Panc1 (cell line): Measurements from ENCODE around the gene ZNF333. TPM values are rescaled to one million over a fixed set of nuclear protein-coding genes. Genes with fewer than 3 reads are reported as not detected.

ENCODE experiments used
- ATAC-seq: fragments of 200-7000 bp; cut with Tn5 transposase; 2 replicates; pipeline ENCODE4 v1.9.1; 2020; ENCODE audit warnings: mild to moderate bottlenecking, moderate library complexity
- BruUV-seq: library from RNA; stranded (reverse); fragments of 400-500 nt; replicated peaks from 2 replicates; lab custom pipeline; 2021; lab: Mats Ljungman, UMichigan
- CTCF ChIA-PET: fragments of 300-600 bp; sonication (Branson Sonifier 250); formaldehyde crosslinking; loops from one replicate; lab custom pipeline; 2022; ENCODE audit warnings: antibody characterized with exemption; lab: Charles Lee
- POLR2A ChIA-PET: fragments of 300-600 bp; sonication (Branson Sonifier 250); formaldehyde crosslinking; loops from one replicate; lab custom pipeline; 2022; ENCODE audit warnings: antibody characterized with exemption; lab: Charles Lee
- DNase-seq: peaks from one replicate; pipeline ENCODE4 v3.0.0-alpha.2; 2010; ENCODE audit warnings: low read depth, low spot score
- H3K27ac ChIP-seq: 2 replicates; pipeline ENCODE4 v1.5.1; 2011; ENCODE audit warnings: mild to moderate bottlenecking, low read length, inconsistent platforms
- H3K27me3 ChIP-seq: fragments of 200-500 bp; sonication (Bioruptor generic); 2 replicates; pipeline ENCODE4 v1.6.0; 2014; ENCODE audit warnings: low read length, inconsistent platforms; ENCODE audit not compliant: control insufficient read depth, insufficient read depth
- H3K36me3 ChIP-seq: fragments of 200-500 bp; sonication (Bioruptor generic); 2 replicates; pipeline ENCODE4 v1.5.1; 2014; ENCODE audit warnings: inconsistent platforms, mild to moderate bottlenecking, low read length, moderate library complexity; ENCODE audit not compliant: control insufficient read depth, insufficient read depth
- H3K4me1 ChIP-seq: 2 replicates; pipeline ENCODE4 v1.5.1; 2011; ENCODE audit warnings: inconsistent platforms, mild to moderate bottlenecking, low read length, moderate library complexity; ENCODE audit not compliant: control insufficient read depth, insufficient read depth
- H3K4me3 ChIP-seq, 2 experiments: 2 replicates each; pipeline ENCODE4 v1.5.1; 2011 to 2012; ENCODE audit warnings: low read depth in 2 of 2, low read length in 2 of 2, mild to moderate bottlenecking in 2 of 2, inconsistent platforms in 1 of 2, moderate library complexity in 1 of 2
- H3K9me3 ChIP-seq: fragments of 200-500 bp; sonication (Bioruptor generic); 2 replicates; pipeline ENCODE4 v1.5.1; 2014; ENCODE audit warnings: low read depth, mild to moderate bottlenecking, inconsistent platforms, low read length, moderate library complexity; ENCODE audit not compliant: control insufficient read depth, insufficient read depth
- POLR2AphosphoS5 ChIP-seq: IDR thresholded peaks from 2 replicates; pipeline ENCODE4 v1.6.1; 2012; ENCODE audit warnings: mild to moderate bottlenecking, low read depth, low read length, moderate library complexity
- SIN3A ChIP-seq: IDR thresholded peaks from 2 replicates; pipeline ENCODE4 v1.6.1; 2012; ENCODE audit warnings: low read depth, mild to moderate bottlenecking, low read length, moderate library complexity, borderline replicate concordance; ENCODE audit not compliant: insufficient read depth
- TCF7L2 ChIP-seq: IDR thresholded peaks from 2 replicates; pipeline ENCODE4 v1.6.1; 2011; ENCODE audit warnings: mild to moderate bottlenecking, low read depth, low read length, inconsistent platforms
- in situ Hi-C: cut with HindIII; loops from 2 replicates; pipeline ENCODE4 v1.10.0; 2016; ENCODE audit warnings: low sequenced_read_pairs, low pct_unique_long_range_greater_than_20kb
- intact Hi-C: fragments of 100-400 bp; cut with micrococcal nuclease; formaldehyde crosslinking; loops from one replicate; pipeline ENCODE4 v1.10.0; 2022; ENCODE audit not compliant: unreplicated experiment
- total RNA-seq: library from RNA; stranded (reverse); gene quantifications from one replicate; pipeline ENCODE4 v1.2.1, GENCODE V29; 2021; ENCODE audit not compliant: unreplicated experiment
- TF ChIP-seq, protein P1 (sequence below), 2 experiments: IDR thresholded peaks; 2 replicates each; pipeline ENCODE4 v1.6.1; 2011 to 2012; ENCODE audit warnings: low read depth in 2 of 2, control low read depth in 1 of 2, low read length in 1 of 2, mild to moderate bottlenecking in 1 of 2, moderate library complexity in 1 of 2; ENCODE audit not compliant: insufficient read depth in 1 of 2
- TF ChIP-seq, protein P2 (sequence below): fragments of 450-650 bp; IDR thresholded peaks from 2 replicates; pipeline ENCODE4 v1.5.1; 2017; ENCODE audit warnings: mild to moderate bottlenecking

The ZNF333 gene
- total RNA-seq, 1 experiment from 2014 or later, result 9.2 TPM

DNA sequence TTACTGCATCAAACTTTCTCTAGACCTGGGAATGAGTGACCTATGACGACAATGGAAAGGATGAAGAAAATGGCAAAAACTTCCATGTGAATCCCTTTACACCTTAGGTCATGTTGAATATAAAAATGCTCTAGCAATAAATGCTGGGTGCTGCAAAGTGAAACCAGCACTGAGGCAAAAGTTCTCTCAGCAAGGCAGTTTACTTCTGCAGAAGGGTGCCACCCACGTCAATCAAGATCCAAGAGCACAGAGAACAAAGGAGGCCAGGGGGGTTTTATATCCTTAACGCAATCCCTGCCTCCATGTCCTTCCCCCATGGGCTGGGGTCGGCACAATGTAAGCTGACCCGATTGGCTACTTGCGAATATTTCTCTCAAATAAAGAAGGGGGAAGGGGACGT is 38.7 kb downstream of the ZNF333 start:
- TF ChIP-seq TCF7L2 (no peak), POLR2AphosphoS5 (no peak), SIN3A (no peak)
- TF ChIP-seq, protein P1, sequence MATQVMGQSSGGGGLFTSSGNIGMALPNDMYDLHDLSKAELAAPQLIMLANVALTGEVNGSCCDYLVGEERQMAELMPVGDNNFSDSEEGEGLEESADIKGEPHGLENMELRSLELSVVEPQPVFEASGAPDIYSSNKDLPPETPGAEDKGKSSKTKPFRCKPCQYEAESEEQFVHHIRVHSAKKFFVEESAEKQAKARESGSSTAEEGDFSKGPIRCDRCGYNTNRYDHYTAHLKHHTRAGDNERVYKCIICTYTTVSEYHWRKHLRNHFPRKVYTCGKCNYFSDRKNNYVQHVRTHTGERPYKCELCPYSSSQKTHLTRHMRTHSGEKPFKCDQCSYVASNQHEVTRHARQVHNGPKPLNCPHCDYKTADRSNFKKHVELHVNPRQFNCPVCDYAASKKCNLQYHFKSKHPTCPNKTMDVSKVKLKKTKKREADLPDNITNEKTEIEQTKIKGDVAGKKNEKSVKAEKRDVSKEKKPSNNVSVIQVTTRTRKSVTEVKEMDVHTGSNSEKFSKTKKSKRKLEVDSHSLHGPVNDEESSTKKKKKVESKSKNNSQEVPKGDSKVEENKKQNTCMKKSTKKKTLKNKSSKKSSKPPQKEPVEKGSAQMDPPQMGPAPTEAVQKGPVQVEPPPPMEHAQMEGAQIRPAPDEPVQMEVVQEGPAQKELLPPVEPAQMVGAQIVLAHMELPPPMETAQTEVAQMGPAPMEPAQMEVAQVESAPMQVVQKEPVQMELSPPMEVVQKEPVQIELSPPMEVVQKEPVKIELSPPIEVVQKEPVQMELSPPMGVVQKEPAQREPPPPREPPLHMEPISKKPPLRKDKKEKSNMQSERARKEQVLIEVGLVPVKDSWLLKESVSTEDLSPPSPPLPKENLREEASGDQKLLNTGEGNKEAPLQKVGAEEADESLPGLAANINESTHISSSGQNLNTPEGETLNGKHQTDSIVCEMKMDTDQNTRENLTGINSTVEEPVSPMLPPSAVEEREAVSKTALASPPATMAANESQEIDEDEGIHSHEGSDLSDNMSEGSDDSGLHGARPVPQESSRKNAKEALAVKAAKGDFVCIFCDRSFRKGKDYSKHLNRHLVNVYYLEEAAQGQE (IDR thresholded peaks at IDR 0.05; ENCODE audit: insufficient read depth in 1 of 2, low read depth in 2 of 2, low read length in 1 of 2), result no peak
- TF ChIP-seq, protein P2, sequence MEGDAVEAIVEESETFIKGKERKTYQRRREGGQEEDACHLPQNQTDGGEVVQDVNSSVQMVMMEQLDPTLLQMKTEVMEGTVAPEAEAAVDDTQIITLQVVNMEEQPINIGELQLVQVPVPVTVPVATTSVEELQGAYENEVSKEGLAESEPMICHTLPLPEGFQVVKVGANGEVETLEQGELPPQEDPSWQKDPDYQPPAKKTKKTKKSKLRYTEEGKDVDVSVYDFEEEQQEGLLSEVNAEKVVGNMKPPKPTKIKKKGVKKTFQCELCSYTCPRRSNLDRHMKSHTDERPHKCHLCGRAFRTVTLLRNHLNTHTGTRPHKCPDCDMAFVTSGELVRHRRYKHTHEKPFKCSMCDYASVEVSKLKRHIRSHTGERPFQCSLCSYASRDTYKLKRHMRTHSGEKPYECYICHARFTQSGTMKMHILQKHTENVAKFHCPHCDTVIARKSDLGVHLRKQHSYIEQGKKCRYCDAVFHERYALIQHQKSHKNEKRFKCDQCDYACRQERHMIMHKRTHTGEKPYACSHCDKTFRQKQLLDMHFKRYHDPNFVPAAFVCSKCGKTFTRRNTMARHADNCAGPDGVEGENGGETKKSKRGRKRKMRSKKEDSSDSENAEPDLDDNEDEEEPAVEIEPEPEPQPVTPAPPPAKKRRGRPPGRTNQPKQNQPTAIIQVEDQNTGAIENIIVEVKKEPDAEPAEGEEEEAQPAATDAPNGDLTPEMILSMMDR, result no peak
- intact Hi-C loops, result no loop called here

DNA sequence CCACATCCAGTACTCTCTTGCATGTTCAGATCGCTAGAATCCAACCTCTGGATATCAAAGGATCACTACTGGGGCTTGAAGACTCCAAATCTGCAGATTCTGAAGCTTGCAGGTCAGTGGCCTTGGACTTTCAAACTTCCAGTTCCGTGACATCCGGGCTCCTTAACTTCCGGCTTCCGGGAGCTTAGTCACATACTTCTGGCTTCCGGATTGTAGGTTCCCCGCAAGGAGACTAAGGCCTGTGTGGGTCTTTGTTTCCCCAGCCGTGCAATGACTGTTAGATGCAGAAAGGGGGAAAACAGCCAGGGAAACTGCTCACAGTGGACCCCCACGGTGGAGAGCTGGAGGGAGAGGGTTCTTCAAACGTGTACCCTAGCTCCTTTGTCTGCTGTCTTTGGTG is 41.4 kb downstream of the ZNF333 start:
- ATAC-seq (no peak), DNase-seq (no peak)
- H3K36me3 ChIP-seq, result no peaks in the 10 kb centered on the region
- in situ Hi-C loops, result no loop called here
- BruUV-seq, result no TSS peak
- H3K27ac ChIP-seq, result no peak overlapping the region
- POLR2A ChIA-PET, result no interaction called here
- H3K27me3 ChIP-seq, result no peaks in the 10 kb centered on the region
- H3K9me3 ChIP-seq, result no peaks in the 10 kb centered on the region
- no peak overlapping the region for H3K4me3 ChIP-seq
- no peaks in the 10 kb centered on the region for H3K4me1 ChIP-seq
- intact Hi-C loops, result no loop called here
- TF ChIP-seq POLR2AphosphoS5 (no peak), TCF7L2 (no peak), SIN3A (no peak)
- TF ChIP-seq, protein P1 (IDR thresholded peaks at IDR 0.05; ENCODE audit: insufficient read depth in 1 of 2, low read depth in 2 of 2, low read length in 1 of 2), result no peak
- TF ChIP-seq, protein P2, result no peak
- CTCF ChIA-PET, result no interaction called here

More for the DNA sequence above, 38.7 kb downstream of the ZNF333 start:
- no TSS peak for BruUV-seq
- Histone ChIP-seq H3K27ac (no peak overlapping the region), H3K4me3 (no peak overlapping the region), H3K4me1 (no peaks in the 10 kb centered on the region), H3K9me3 (no peaks in the 10 kb centered on the region), H3K27me3 (no peaks in the 10 kb centered on the region), H3K36me3 (no peaks in the 10 kb centered on the region)
- in situ Hi-C loops, result no loop called here
- POLR2A ChIA-PET, result no interaction called here
- ATAC-seq, result no peak
- DNase-seq, result no peak
- CTCF ChIA-PET, result no interaction called here
